ENCODE measurements around the gene CDH22. TPM values are rescaled to one million over a fixed set of nuclear protein-coding genes. Genes with fewer than 3 reads are reported as not detected.

Gene CDH22
- total RNA-seq, 4 donors from 2014 or later = 0.26 to 1.2 (median 0.35) TPM

- no peak for DNase-seq
- Histone ChIP-seq H3K36me3 (no peaks in the 10 kb centered on the region), H3K4me1 (peaks cover 1 to 2% of the 10 kb centered on the region in 2 donors), H3K27ac (no peak overlapping the region), H3K27me3 (no peaks in the 10 kb centered on the region), H3K9me3 (no peaks in the 10 kb centered on the region), H3K4me3 (no peak overlapping the region)
- TF ChIP-seq POLR2A (IDR thresholded peaks at IDR 0.05) (no peak), CTCF (IDR thresholded peaks at IDR 0.05 in 4 of 5, conservative IDR thresholded peaks at IDR 0.05 in 1 of 5) (no peak)
- in situ Hi-C loops (cut with MboI; ENCODE audit: low sequenced_read_pairs in 4 of 4) (no loop called here), intact Hi-C loops (cut with DNase I; ENCODE audit: low total_unique reads) (no loop called here)
- ATAC-seq = no peak
These were observed 14.3 kb upstream of the CDH22 start for GRCh38 chr20:46322641-46323040.

- in situ Hi-C loops (cut with MboI; ENCODE audit: low sequenced_read_pairs in 4 of 4) = no loop called here
- Histone ChIP-seq H3K4me3 (no peak overlapping the region), H3K9me3 (no peaks in the 10 kb centered on the region), H3K4me1 (peaks cover 5 to 9% of the 10 kb centered on the region in 2 donors), H3K27me3 (peaks cover 22 to 29% (median 24%) of the 10 kb centered on the region in 3 donors), H3K36me3 (no peaks in the 10 kb centered on the region), H3K27ac (peak overlapping the region in 1 of 4 donors; percentile 21)
- ATAC-seq = no peak
- DNase-seq = no peak
- TF ChIP-seq CTCF (IDR thresholded peaks at IDR 0.05 in 4 of 5, conservative IDR thresholded peaks at IDR 0.05 in 1 of 5) = no peak
- no peak for TF ChIP-seq POLR2A (IDR thresholded peaks at IDR 0.05)
- intact Hi-C loops (cut with DNase I; ENCODE audit: low total_unique reads) = no loop called here
These were observed 9.4 kb upstream of the CDH22 start for GRCh38 chr20:46317685-46318177.

DNA sequence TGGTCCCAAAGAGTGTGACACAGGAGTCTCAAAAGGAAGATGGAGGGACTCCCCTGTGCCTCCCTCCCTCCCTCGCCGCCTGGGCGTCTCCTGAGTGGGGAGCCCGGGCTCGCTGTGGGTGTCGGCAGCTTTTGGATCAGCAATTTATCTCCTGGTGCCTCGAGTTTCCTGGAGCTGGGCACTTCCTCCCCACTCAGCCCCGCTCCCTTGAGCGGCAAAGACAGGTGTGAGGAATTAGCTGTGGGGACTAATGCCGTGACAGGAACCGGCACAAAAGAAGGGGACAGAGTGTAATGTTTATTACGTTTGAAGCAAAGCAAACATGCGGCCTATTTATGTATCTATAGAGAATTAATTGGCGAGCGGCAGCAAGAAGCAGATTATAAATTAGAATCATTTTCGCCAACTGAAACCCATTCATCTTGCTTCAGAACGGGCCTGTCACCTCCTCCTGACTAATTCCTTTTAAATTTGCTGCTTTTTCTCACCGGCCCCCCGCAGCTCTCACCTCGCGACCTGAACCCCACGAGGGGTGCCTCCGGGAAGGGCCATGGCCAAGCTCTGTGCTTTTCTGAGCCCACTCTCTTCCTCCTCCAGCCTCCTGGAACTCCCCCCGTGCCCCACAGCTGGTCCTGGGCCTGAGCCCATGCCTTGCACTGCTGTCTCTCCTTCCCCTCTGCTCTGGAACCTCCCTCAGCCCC, 8.8 kb upstream of the CDH22 start:
- peak; percentile 60 to 64 for ATAC-seq
- in situ Hi-C loops (cut with MboI; ENCODE audit: low sequenced_read_pairs in 4 of 4) (no loop called here), intact Hi-C loops (cut with DNase I; ENCODE audit: low total_unique reads) (no loop called here)
- TF ChIP-seq POLR2A (IDR thresholded peaks at IDR 0.05) (no peak), CTCF (IDR thresholded peaks at IDR 0.05 in 4 of 5, conservative IDR thresholded peaks at IDR 0.05 in 1 of 5) (no peak)
- no peaks in the 10 kb centered on the region for H3K36me3 ChIP-seq
- H3K4me1 ChIP-seq = peaks cover 10 to 14% of the 10 kb centered on the region in 2 donors
- no peak for DNase-seq
- H3K9me3 ChIP-seq = no peaks in the 10 kb centered on the region
- H3K4me3 ChIP-seq = no peak overlapping the region
- peaks cover 28 to 35% (median 30%) of the 10 kb centered on the region in 3 donors for H3K27me3 ChIP-seq
- H3K27ac ChIP-seq = peak overlapping the region in 1 of 4 donors; percentile 21

- intact Hi-C loops (cut with DNase I; ENCODE audit: low total_unique reads) = no loop called here
- Histone ChIP-seq H3K27me3 (peaks cover 41 to 53% (median 48%) of the 10 kb centered on the region in 3 donors), H3K9me3 (no peaks in the 10 kb centered on the region), H3K4me1 (peaks cover 11 to 14% of the 10 kb centered on the region in 2 donors), H3K4me3 (no peak overlapping the region), H3K27ac (no peak overlapping the region), H3K36me3 (no peaks in the 10 kb centered on the region)
- TF ChIP-seq CTCF (IDR thresholded peaks at IDR 0.05 in 4 of 5, conservative IDR thresholded peaks at IDR 0.05 in 1 of 5) = no peak
- no peak for TF ChIP-seq POLR2A (IDR thresholded peaks at IDR 0.05)
- no peak for DNase-seq
- in situ Hi-C loops (cut with MboI; ENCODE audit: low sequenced_read_pairs in 4 of 4) = no loop called here
- no peak for ATAC-seq
These were observed 7.0 kb upstream of the CDH22 start for GRCh38 chr20:46315311-46315710.
